ENCODE results near the gene PELI2.

Gene PELI2

GRCh38 chr14:56119201-56119981 is 1.2 kb downstream of the PELI2 start:
- DNase-seq = peak; percentile 27 to 58

- DNase-seq = peak; percentile 44 to 61
Observed at GRCh38 chr14:56120091-56120691, 2.0 kb downstream of the PELI2 start.

- DNase-seq = no peak
Observed at GRCh38 chr14:56121816-56122215, 3.6 kb downstream of the PELI2 start.

GRCh38 chr14:56122301-56122700 is 4.1 kb downstream of the PELI2 start:
- no peak for DNase-seq

- DNase-seq = no peak
Observed at GRCh38 chr14:56124327-56124726, 6.1 kb downstream of the PELI2 start.

- peak in 1 of 2 experiments; percentile 19 for DNase-seq
Observed at GRCh38 chr14:56125772-56126636, 7.8 kb downstream of the PELI2 start.

GRCh38 chr14:56126637-56126913 is 8.4 kb downstream of the PELI2 start:
- DNase-seq = no peak

- DNase-seq = no peak
Observed at GRCh38 chr14:56127156-56127555, 8.9 kb downstream of the PELI2 start.

GRCh38 chr14:56129092-56129491 is 10.9 kb downstream of the PELI2 start:
- DNase-seq = no peak

- no peak for DNase-seq
Observed at GRCh38 chr14:56129933-56130332, 11.7 kb downstream of the PELI2 start.

GRCh38 chr14:56131004-56131864 is 13.0 kb downstream of the PELI2 start:
- peak; percentile 61 to 74 for DNase-seq

- peak in 1 of 2 experiments; percentile 20 for DNase-seq
Observed at GRCh38 chr14:56131865-56132833, 13.9 kb downstream of the PELI2 start.

- DNase-seq = peak; percentile 30 to 69
Observed at GRCh38 chr14:56133547-56133946, 15.3 kb downstream of the PELI2 start.

- DNase-seq = peak; percentile 68 to 82
Observed at GRCh38 chr14:56135001-56135400, 16.8 kb downstream of the PELI2 start.

- DNase-seq = no peak
Observed at GRCh38 chr14:56135668-56136067, 17.5 kb downstream of the PELI2 start.

- no peak for DNase-seq
Observed at GRCh38 chr14:56136571-56137452, 18.6 kb downstream of the PELI2 start.

- no peak for DNase-seq
Observed at GRCh38 chr14:56137453-56137807, 19.2 kb downstream of the PELI2 start.

GRCh38 chr14:56137849-56138248 is 19.6 kb downstream of the PELI2 start:
- peak; percentile 39 to 83 for DNase-seq

GRCh38 chr14:56138928-56139327 is 20.7 kb downstream of the PELI2 start:
- DNase-seq = no peak

GRCh38 chr14:56142314-56142713 is 24.1 kb downstream of the PELI2 start:
- DNase-seq = no peak

- DNase-seq = no peak
Observed at GRCh38 chr14:56143025-56143424, 24.8 kb downstream of the PELI2 start.
